Natural killer cell (primary cell): ENCODE results near the gene PCGF3. TPM values are rescaled to one million over a fixed set of nuclear protein-coding genes. Genes with fewer than 3 reads are reported as not detected.

Experiments used
- ATAC-seq, 3 donors: fragments of 150-1000 bp in 2 of 3; fragments of 200-7000 bp in 1 of 3; cut with Tn5 transposase; 1 replicate in 1 of 3; 2 replicates in 2 of 3; pipeline ENCODE4 v1.10.0; 2021; ENCODE audit warnings: mild to moderate bottlenecking in 2 of 3, moderate library complexity in 2 of 3
- DNase-seq, 2 donors: peaks; one replicate each; pipeline versions ENCODE4 v3.0.0 to v3.0.0-alpha.2; 2013 to 2021; ENCODE audit warnings: mixed read lengths in 1 of 2
- H3K27ac ChIP-seq: one replicate; pipeline ENCODE4 v1.5.1; 2013; ENCODE audit warnings: mild to moderate bottlenecking, low read length
- H3K27me3 ChIP-seq: one replicate; pipeline ENCODE4 v1.6.1; 2013; ENCODE audit warnings: low read length; ENCODE audit not compliant: control insufficient read depth, insufficient read depth
- H3K36me3 ChIP-seq: one replicate; pipeline ENCODE4 v1.6.1; 2013; ENCODE audit warnings: low read length; ENCODE audit not compliant: control insufficient read depth, insufficient read depth
- H3K4me1 ChIP-seq: one replicate; pipeline ENCODE4 v1.6.1; 2013; ENCODE audit warnings: low read length; ENCODE audit not compliant: control insufficient read depth, insufficient read depth
- H3K4me3 ChIP-seq: one replicate; pipeline ENCODE4 v1.5.1; 2013; ENCODE audit warnings: low read length
- H3K9me3 ChIP-seq: one replicate; pipeline ENCODE4 v1.6.1; 2013; ENCODE audit warnings: low read length; ENCODE audit not compliant: control insufficient read depth, insufficient read depth
- H3K27ac Mint-ChIP-seq, 2 donors: one replicate each; pipeline ENCODE4 v1.8.0; 2022; ENCODE audit warnings: mild to moderate bottlenecking in 2 of 2, mixed read lengths in 2 of 2, moderate library complexity in 1 of 2
- H3K27me3 Mint-ChIP-seq, 2 donors: one replicate each; pipeline ENCODE4 v1.8.0; 2022; ENCODE audit warnings: low read depth in 2 of 2, mixed read lengths in 2 of 2
- H3K36me3 Mint-ChIP-seq: one replicate; pipeline ENCODE4 v1.8.0; 2022; ENCODE audit warnings: mixed read lengths
- H3K4me1 Mint-ChIP-seq, 2 donors: one replicate each; pipeline ENCODE4 v1.8.0; 2022; ENCODE audit warnings: mixed read lengths in 2 of 2
- H3K4me3 Mint-ChIP-seq: one replicate; pipeline ENCODE4 v1.8.0; 2022; ENCODE audit warnings: mild to moderate bottlenecking, moderate library complexity, mixed read lengths
- H3K9me3 Mint-ChIP-seq, 2 donors: one replicate each; pipeline ENCODE4 v1.8.0; 2022; ENCODE audit warnings: mixed read lengths in 2 of 2
- WGBS: methylation state at CpG from one replicate; pipeline ENCODE4 v1.1.7; 2013; ENCODE audit warnings: missing lambda C conversion rate; ENCODE audit not compliant: insufficient coverage; 5-methylcytosine and 5-hydroxymethylcytosine counted together
- intact Hi-C: fragments of 100-400 bp; cut with micrococcal nuclease; formaldehyde crosslinking; loops from one replicate; pipeline ENCODE4 v1.14.2; 2022
- total RNA-seq, 4 donors: library from RNA; stranded (reverse); fragments of 120-200 nt in 1 of 4; gene quantifications; one replicate each; pipeline versions ENCODE4 v1.2.3 to v1.2.4, GENCODE V29; 2013 to 2022
- TF ChIP-seq, protein P1 (sequence below): fragments of 200-600 bp; IDR thresholded peaks from one replicate; pipeline ENCODE4 v1.8.0; 2022; ENCODE audit warnings: antibody characterized with exemption

Gene PCGF3
- total RNA-seq, 3 donors from 2014 or later (not counting 1 experiment from before 2014, with no cell fraction given), result 71.2 to 101 (median 97.2) TPM

DNA sequence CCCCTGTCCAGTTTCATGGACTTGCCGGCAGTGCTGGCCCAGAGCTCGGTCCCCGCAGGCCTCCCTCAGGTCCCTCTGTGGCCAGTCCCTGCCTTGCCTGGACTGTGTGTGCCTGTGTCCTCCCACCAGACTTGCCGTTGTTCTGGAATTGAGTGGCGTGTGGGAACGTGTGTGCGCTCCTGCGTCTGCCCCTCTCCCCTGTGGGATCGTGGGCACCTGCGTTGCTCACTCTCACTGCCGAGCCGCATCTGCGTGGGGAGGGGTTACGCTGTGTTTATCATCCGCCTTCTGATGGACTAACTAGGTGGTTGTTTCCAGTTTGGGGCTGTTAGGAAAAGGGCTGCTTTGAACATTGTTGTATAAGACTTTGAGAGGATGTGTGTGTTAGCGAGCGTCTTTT is 21.2 kb downstream of the PCGF3 start:
- no peaks in the 10 kb centered on the region for H3K9me3 Mint-ChIP-seq
- TF ChIP-seq, protein P1, sequence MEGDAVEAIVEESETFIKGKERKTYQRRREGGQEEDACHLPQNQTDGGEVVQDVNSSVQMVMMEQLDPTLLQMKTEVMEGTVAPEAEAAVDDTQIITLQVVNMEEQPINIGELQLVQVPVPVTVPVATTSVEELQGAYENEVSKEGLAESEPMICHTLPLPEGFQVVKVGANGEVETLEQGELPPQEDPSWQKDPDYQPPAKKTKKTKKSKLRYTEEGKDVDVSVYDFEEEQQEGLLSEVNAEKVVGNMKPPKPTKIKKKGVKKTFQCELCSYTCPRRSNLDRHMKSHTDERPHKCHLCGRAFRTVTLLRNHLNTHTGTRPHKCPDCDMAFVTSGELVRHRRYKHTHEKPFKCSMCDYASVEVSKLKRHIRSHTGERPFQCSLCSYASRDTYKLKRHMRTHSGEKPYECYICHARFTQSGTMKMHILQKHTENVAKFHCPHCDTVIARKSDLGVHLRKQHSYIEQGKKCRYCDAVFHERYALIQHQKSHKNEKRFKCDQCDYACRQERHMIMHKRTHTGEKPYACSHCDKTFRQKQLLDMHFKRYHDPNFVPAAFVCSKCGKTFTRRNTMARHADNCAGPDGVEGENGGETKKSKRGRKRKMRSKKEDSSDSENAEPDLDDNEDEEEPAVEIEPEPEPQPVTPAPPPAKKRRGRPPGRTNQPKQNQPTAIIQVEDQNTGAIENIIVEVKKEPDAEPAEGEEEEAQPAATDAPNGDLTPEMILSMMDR, result no peak
- H3K36me3 Mint-ChIP-seq, result no peaks in the 10 kb centered on the region
- WGBS, result 79% methylated on average over 17 of the region's 17 CpGs
- ATAC-seq, result no peak
- peaks cover 24 to 41% of the 10 kb centered on the region in 2 donors for H3K4me1 Mint-ChIP-seq
- Histone ChIP-seq H3K9me3 (no peaks in the 10 kb centered on the region), H3K27me3 (no peaks in the 10 kb centered on the region), H3K4me1 (no peaks in the 10 kb centered on the region), H3K36me3 (peaks cover 4% of the 10 kb centered on the region), H3K4me3 (no peak overlapping the region), H3K27ac (no peak overlapping the region)
- H3K27ac Mint-ChIP-seq, result peak overlapping the region in 1 of 2 donors; percentile 45
- intact Hi-C loops, result no loop called here
- no peak for DNase-seq
- H3K27me3 Mint-ChIP-seq, result no peaks in the 10 kb centered on the region
- H3K4me3 Mint-ChIP-seq, result no peak overlapping the region

DNA sequence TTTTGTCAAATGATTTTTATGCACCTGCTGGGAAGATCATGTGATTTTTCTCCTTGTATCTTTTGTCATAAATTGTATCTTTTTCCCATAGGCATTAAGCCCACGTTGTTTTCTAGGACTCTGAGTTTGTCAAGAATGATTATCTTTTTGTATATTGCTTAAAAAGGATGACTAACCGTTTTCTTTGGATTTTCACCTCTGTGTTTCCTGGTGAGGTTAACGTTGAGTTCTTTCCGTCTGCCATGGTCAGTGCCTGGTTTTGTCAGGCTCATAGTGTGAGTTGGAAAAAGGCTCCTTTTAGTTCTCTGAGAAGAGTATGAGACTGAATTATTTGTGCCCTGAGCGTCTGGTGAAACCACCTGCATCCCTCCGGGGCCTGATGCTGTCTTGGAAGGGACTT is 21.9 kb downstream of the PCGF3 start:
- Mint-ChIP-seq H3K4me3 (no peak overlapping the region), H3K36me3 (no peaks in the 10 kb centered on the region), H3K27ac (no peak overlapping the region), H3K9me3 (no peaks in the 10 kb centered on the region), H3K27me3 (no peaks in the 10 kb centered on the region), H3K4me1 (peaks cover 24 to 37% of the 10 kb centered on the region in 2 donors)
- TF ChIP-seq, protein P1, result no peak
- Histone ChIP-seq H3K27ac (no peak overlapping the region), H3K36me3 (peaks cover 7% of the 10 kb centered on the region), H3K4me3 (no peak overlapping the region), H3K27me3 (no peaks in the 10 kb centered on the region), H3K9me3 (no peaks in the 10 kb centered on the region), H3K4me1 (no peaks in the 10 kb centered on the region)
- ATAC-seq (no peak), DNase-seq (no peak)
- WGBS, result 76% methylated on average over 6 of the region's 6 CpGs
- intact Hi-C loops, result no loop called here

DNA sequence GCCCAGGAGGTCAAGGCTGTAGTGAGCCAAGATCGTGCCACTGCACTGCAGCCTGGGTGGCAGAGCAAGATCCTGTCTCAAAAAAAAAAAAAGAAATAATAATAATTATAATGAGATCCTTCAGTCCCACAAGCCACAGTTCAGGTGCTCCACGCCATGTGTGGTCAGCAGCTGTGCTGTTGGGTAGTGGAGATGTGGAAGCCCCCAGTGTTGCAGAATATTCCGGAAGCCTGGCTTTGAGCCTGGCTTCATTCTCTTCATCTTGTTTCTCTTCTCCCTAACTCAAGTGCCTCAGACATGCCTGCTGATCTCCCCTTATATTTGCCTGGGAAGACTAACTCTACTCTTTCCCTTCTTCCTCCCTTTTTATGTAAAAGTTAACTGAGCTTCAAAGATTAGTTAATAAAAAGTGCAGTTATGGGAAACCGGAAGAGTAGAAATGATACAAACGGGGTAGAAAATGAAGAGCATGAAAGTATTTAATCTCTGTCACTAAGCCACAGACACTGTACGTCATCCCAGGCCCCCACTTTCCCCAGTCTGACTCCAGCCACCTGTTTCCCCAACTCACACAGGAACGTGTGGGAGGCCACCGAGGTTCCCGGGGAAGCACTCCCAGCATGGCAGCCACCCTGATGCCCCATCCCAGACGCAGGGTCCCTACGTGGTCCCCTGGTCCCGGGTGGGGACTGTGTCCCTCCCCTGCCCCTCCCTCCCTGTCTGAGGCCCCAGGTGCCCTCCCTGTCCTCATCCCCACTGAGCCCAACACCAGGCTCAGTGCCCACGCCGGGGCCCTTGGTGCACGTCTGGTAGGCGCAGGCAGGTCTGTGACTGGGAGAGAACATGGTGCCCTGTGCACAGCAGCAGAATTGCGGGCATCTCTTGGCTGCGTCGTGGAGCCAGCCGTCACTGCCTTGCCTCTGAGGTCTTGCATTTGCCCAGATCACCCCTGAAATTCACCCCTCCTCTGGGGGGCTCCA is 24.0 kb downstream of the PCGF3 start:
- no peak overlapping the region for H3K4me3 ChIP-seq
- H3K27ac ChIP-seq, result no peak overlapping the region
- intact Hi-C loops, result no loop called here
- no peaks in the 10 kb centered on the region for H3K9me3 Mint-ChIP-seq
- H3K9me3 ChIP-seq, result no peaks in the 10 kb centered on the region
- H3K27me3 ChIP-seq, result no peaks in the 10 kb centered on the region
- WGBS, result 92% methylated on average over 17 of the region's 20 CpGs
- H3K4me1 ChIP-seq, result no peaks in the 10 kb centered on the region
- TF ChIP-seq, protein P1, result no peak
- H3K36me3 ChIP-seq, result peaks cover 28% of the 10 kb centered on the region
- H3K4me3 Mint-ChIP-seq, result no peak overlapping the region
- H3K27ac Mint-ChIP-seq, result no peak overlapping the region
- DNase-seq (no peak), ATAC-seq (no peak)
- no peaks in the 10 kb centered on the region for H3K36me3 Mint-ChIP-seq
- peaks cover 23 to 24% of the 10 kb centered on the region in 2 donors for H3K4me1 Mint-ChIP-seq
- no peaks in the 10 kb centered on the region for H3K27me3 Mint-ChIP-seq
